IPS DF 6.9 (cell line): ENCODE data around the gene TTC27.

Source experiments
- DNase-seq: peaks from one replicate; pipeline ENCODE4 v3.0.0-alpha.2; 2013; ENCODE audit warnings: low read depth, low spot score
- H3K27ac ChIP-seq: one replicate; pipeline ENCODE4 v1.5.1; 2013; ENCODE audit warnings: low read length, control low read depth
- H3K27me3 ChIP-seq: 2 replicates; pipeline ENCODE4 v1.6.1; 2013; ENCODE audit warnings: mild to moderate bottlenecking, low read length; ENCODE audit not compliant: control insufficient read depth, insufficient read depth
- H3K36me3 ChIP-seq: 2 replicates; pipeline ENCODE4 v1.6.1; 2013; ENCODE audit warnings: low read length; ENCODE audit not compliant: control insufficient read depth, insufficient read depth
- H3K4me1 ChIP-seq: 2 replicates; pipeline ENCODE4 v1.6.1; 2013; ENCODE audit warnings: low read length; ENCODE audit not compliant: control insufficient read depth, insufficient read depth
- H3K4me3 ChIP-seq: 2 replicates; pipeline ENCODE4 v1.5.1; 2013; ENCODE audit warnings: mild to moderate bottlenecking, low read length
- H3K9me3 ChIP-seq: 2 replicates; pipeline ENCODE4 v1.6.1; 2013; ENCODE audit warnings: low read length, inconsistent platforms; ENCODE audit not compliant: control insufficient read depth, insufficient read depth
- WGBS: extraction: QIAGEN DNeasy Blood & Tissue Kit; methylation state at CpG from one replicate; pipeline ENCODE4 v1.1.7; 2013; ENCODE audit warnings: mixed read lengths, missing lambda C conversion rate; ENCODE audit not compliant: insufficient read length, insufficient coverage; 5-methylcytosine and 5-hydroxymethylcytosine counted together

The TTC27 gene

GRCh38 chr2:32773448-32773808, 145.6 kb downstream of the TTC27 start:
- Histone ChIP-seq H3K36me3 (no peaks in the 10 kb centered on the region), H3K27me3 (no peaks in the 10 kb centered on the region), H3K9me3 (no peaks in the 10 kb centered on the region), H3K4me3 (no peak overlapping the region), H3K27ac (no peak overlapping the region), H3K4me1 (no peaks in the 10 kb centered on the region)
- no peak for DNase-seq
- no CpG with 5 or more reads among the region's 5 CpGs for whole genome bisulfite sequencing

DNA sequence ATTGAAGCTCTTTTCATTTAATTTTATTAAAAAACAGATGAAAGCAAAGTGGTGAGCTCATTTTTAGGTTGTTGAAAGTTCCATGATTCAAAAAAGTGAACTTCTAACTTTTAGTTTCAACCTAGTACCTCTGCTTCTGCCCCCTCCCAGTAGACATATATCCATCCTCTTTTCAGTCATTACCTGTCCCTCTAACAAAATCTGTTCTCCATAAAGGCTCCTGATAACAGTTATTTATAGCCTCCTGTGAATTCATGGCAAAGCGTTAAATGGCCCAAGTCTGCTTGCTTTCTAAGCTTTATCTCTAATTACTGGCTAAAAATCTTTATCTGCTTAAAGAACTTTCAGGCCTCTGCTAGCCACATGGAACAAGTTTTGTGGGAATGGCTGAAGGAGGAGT, 148.1 kb downstream of the TTC27 start:
- H3K27ac ChIP-seq = no peak overlapping the region
- DNase-seq = no peak
- no peaks in the 10 kb centered on the region for H3K27me3 ChIP-seq
- no CpG with 5 or more reads among the region's 1 CpG for WGBS
- no peaks in the 10 kb centered on the region for H3K9me3 ChIP-seq
- H3K36me3 ChIP-seq = no peaks in the 10 kb centered on the region
- H3K4me1 ChIP-seq = no peaks in the 10 kb centered on the region
- no peak overlapping the region for H3K4me3 ChIP-seq

- WGBS = no CpG with 5 or more reads among the region's 6 CpGs
- H3K4me1 ChIP-seq = no peaks in the 10 kb centered on the region
- H3K9me3 ChIP-seq = no peaks in the 10 kb centered on the region
- H3K27me3 ChIP-seq = no peaks in the 10 kb centered on the region
- no peak overlapping the region for H3K4me3 ChIP-seq
- no peak overlapping the region for H3K27ac ChIP-seq
- no peaks in the 10 kb centered on the region for H3K36me3 ChIP-seq
- no peak for DNase-seq
These were observed 149.9 kb downstream of the TTC27 start for GRCh38 chr2:32777714-32778113.

- no peak for DNase-seq
- H3K4me3 ChIP-seq = no peak overlapping the region
- no CpG with 5 or more reads among the region's 2 CpGs for WGBS
- no peak overlapping the region for H3K27ac ChIP-seq
- no peaks in the 10 kb centered on the region for H3K27me3 ChIP-seq
- no peaks in the 10 kb centered on the region for H3K36me3 ChIP-seq
- no peaks in the 10 kb centered on the region for H3K9me3 ChIP-seq
- H3K4me1 ChIP-seq = no peaks in the 10 kb centered on the region
These were observed 153.1 kb downstream of the TTC27 start for GRCh38 chr2:32780961-32781360.

GRCh38 chr2:32783469-32783868, 155.6 kb downstream of the TTC27 start:
- Histone ChIP-seq H3K9me3 (no peaks in the 10 kb centered on the region), H3K36me3 (no peaks in the 10 kb centered on the region), H3K27ac (no peak overlapping the region), H3K27me3 (no peaks in the 10 kb centered on the region), H3K4me1 (no peaks in the 10 kb centered on the region), H3K4me3 (no peak overlapping the region)
- no CpG with 5 or more reads among the region's 2 CpGs for WGBS
- DNase-seq = no peak

- Histone ChIP-seq H3K4me3 (no peak overlapping the region), H3K9me3 (no peaks in the 10 kb centered on the region), H3K27me3 (no peaks in the 10 kb centered on the region), H3K4me1 (no peaks in the 10 kb centered on the region), H3K36me3 (no peaks in the 10 kb centered on the region), H3K27ac (no peak overlapping the region)
- no peak for DNase-seq
- no CpG with 5 or more reads among the region's 4 CpGs for WGBS
These were observed 156.1 kb downstream of the TTC27 start for GRCh38 chr2:32783933-32784332.

DNA sequence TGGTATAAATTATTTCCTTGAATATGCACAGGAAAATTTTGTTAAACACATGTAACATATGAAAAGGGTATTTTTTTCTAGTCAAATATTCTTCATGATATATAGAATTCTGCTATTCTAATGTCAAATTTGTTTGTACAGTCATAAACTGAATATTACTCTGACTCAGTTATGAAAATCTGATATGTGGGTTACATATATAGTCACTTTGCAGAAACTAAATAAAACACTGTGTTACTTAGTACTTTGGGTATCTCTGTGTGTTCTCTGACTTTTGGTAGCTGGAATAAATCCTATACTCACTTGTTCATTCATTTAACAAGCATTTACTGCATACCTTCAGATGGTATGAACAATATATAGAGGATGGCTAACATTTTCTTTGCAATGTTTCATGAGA, 159.4 kb downstream of the TTC27 start:
- no peaks in the 10 kb centered on the region for H3K36me3 ChIP-seq
- no peaks in the 10 kb centered on the region for H3K4me1 ChIP-seq
- no peak overlapping the region for H3K4me3 ChIP-seq
- no peaks in the 10 kb centered on the region for H3K27me3 ChIP-seq
- no peaks in the 10 kb centered on the region for H3K9me3 ChIP-seq
- H3K27ac ChIP-seq = no peak overlapping the region
- DNase-seq = no peak

- no peak for DNase-seq
- H3K4me1 ChIP-seq = no peaks in the 10 kb centered on the region
- WGBS = no CpG with 5 or more reads among the region's 1 CpG
These were observed 160.3 kb downstream of the TTC27 start for GRCh38 chr2:32788114-32788513.

DNA sequence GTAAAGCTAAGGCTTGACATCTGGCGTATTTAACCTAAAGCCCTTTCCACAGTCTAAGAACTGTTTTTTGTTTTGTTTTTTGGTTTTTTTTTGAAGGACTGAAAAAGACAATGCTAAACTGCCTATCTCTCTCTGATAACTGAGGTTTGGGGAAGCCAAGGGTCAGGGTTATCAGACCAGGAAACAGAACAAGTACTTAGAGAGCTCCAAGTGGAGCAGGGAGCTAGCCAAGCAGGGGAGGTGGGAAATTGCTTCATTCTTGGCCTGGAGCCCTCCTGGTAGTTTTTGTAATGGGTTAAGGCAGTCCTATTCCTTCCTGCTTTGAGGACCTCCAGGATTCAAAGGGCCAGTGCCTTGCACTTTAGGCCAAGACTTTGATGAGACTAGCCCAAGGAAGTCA, 164.6 kb downstream of the TTC27 start:
- no peaks in the 10 kb centered on the region for H3K36me3 ChIP-seq
- WGBS = no CpG with 5 or more reads among the region's 1 CpG

More at GRCh38 chr2:32788114-32788513, 160.3 kb downstream of the TTC27 start:
- no peaks in the 10 kb centered on the region for H3K36me3 ChIP-seq
- no peak overlapping the region for H3K4me3 ChIP-seq
- no peaks in the 10 kb centered on the region for H3K9me3 ChIP-seq
- H3K27me3 ChIP-seq = no peaks in the 10 kb centered on the region
- no peak overlapping the region for H3K27ac ChIP-seq

DNA sequence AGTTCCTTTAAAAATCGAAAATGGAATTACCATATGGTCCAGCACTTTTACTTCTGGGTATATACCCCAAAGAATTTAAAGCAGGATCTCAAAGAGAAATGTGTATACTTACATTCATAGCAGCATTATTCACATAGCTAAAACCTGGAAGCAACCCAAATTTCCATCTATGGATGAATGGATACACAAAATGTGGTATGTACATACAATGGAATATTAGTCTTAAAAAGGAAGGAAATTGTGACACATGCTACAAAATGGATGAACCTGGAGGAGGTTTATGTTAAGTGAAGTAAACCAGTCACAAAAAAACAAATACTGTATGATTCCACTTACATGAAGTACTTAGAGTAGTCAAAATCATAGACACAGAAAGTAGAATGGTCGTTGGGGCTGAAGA, 171.0 kb downstream of the TTC27 start:
- H3K27ac ChIP-seq = no peak overlapping the region
- 100% methylated on average over 1 of the region's 2 CpGs for WGBS
- no peaks in the 10 kb centered on the region for H3K9me3 ChIP-seq
- H3K4me3 ChIP-seq = no peak overlapping the region
- H3K36me3 ChIP-seq = no peaks in the 10 kb centered on the region
- DNase-seq = no peak
- no peaks in the 10 kb centered on the region for H3K4me1 ChIP-seq
- no peaks in the 10 kb centered on the region for H3K27me3 ChIP-seq

More for the DNA sequence above, 164.6 kb downstream of the TTC27 start:
- no peak overlapping the region for H3K4me3 ChIP-seq
- H3K27me3 ChIP-seq = no peaks in the 10 kb centered on the region
- H3K4me1 ChIP-seq = no peaks in the 10 kb centered on the region
- H3K9me3 ChIP-seq = no peaks in the 10 kb centered on the region
- H3K27ac ChIP-seq = no peak overlapping the region
- DNase-seq = no peak

DNA sequence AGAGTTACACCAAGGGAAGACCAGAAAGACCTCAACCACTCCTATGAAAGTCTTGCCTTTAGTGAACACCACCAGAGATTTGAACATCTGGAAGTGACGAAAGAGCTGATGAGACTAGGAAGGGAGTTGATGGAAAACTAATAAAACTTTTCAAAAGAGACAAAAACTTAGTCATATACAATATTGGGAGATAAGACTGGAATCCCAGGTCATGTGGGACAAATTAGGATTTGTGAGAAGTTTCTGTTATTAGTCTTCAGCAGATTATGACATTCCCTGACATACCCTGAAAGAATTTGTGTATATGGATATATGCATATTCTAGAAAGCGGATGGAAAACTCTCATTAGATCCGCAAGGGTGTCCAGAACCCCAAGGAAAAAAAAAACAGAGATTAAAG, 173.9 kb downstream of the TTC27 start:
- Histone ChIP-seq H3K9me3 (no peaks in the 10 kb centered on the region), H3K27me3 (no peaks in the 10 kb centered on the region), H3K4me3 (no peak overlapping the region), H3K27ac (no peak overlapping the region), H3K4me1 (no peaks in the 10 kb centered on the region), H3K36me3 (no peaks in the 10 kb centered on the region)
- no peak for DNase-seq
- no CpG with 5 or more reads among the region's 3 CpGs for WGBS
